Upper lobe of left lung (tissue), 4 donors: ENCODE measurements around the gene ABCA9.

Experiments used
- POLR2A ChIP-seq, 4 donors: fragments of 450-650 bp; IDR thresholded peaks; one replicate each; pipeline ENCODE4 v1.5.1; 2016 to 2017; ENCODE audit warnings: antibody characterized with exemption in 4 of 4, mild to moderate bottlenecking in 2 of 4
- POLR2AphosphoS5 ChIP-seq, 2 donors: sonication (generic); formaldehyde crosslinking; IDR thresholded peaks; one replicate each; pipeline ENCODE4 v1.5.1; 2017; ENCODE audit warnings: antibody characterized with exemption in 2 of 2
- TF ChIP-seq, protein P1 (sequence below), 6 experiments: fragments of 450-650 bp in 4 of 6; fragments of 200-600 bp in 2 of 6; sonication (generic) in 2 of 6; IDR thresholded peaks; one replicate each; pipeline ENCODE4 v1.5.1; 2016 to 2019; ENCODE audit warnings: antibody characterized with exemption in 6 of 6

DNA sequence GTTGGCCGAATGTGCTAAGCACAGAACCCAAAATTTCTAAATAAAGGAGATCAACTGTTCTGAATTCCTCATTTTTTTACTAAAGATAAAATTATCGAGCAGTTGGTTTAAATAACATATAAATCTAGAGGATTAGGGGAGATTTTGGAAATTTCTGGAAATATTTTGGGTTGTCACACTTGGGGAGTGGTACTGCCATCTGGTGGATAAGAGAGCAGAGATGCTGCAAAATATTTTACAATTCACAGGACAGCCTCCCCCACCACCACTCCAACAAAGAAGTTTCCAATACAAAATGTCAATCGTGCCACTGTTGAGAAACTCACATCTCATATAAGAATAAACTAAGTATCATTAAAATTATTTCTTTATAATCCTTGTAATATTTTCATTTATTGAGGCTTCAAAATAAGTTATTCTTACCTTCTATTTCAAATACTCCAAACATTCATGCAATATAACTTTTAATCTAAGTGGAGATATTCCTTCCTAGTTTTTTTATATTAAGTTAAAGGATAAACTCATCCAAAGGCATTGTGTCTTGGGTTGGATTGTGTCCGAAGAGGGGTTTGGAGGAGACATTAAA lies 88.5 kb downstream of the ABCA9 start:
- no peak for TF ChIP-seq POLR2A (IDR thresholded peaks at IDR 0.05)
- TF ChIP-seq, protein P1, sequence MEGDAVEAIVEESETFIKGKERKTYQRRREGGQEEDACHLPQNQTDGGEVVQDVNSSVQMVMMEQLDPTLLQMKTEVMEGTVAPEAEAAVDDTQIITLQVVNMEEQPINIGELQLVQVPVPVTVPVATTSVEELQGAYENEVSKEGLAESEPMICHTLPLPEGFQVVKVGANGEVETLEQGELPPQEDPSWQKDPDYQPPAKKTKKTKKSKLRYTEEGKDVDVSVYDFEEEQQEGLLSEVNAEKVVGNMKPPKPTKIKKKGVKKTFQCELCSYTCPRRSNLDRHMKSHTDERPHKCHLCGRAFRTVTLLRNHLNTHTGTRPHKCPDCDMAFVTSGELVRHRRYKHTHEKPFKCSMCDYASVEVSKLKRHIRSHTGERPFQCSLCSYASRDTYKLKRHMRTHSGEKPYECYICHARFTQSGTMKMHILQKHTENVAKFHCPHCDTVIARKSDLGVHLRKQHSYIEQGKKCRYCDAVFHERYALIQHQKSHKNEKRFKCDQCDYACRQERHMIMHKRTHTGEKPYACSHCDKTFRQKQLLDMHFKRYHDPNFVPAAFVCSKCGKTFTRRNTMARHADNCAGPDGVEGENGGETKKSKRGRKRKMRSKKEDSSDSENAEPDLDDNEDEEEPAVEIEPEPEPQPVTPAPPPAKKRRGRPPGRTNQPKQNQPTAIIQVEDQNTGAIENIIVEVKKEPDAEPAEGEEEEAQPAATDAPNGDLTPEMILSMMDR (IDR thresholded peaks at IDR 0.05) = peak in 5 of 6 experiments; percentile 24 to 55 (median 37)
- no peak for TF ChIP-seq POLR2AphosphoS5 (IDR thresholded peaks at IDR 0.05)
